Breast epithelium (tissue), 4 donors: ENCODE measurements around the gene NRN1L. TPM values are rescaled to one million over a fixed set of nuclear protein-coding genes. Genes with fewer than 3 reads are reported as not detected.

Experiments used
- DNase-seq, 2 donors: peaks; one replicate each; pipeline ENCODE4 v3.0.0-alpha.2; 2019; ENCODE audit warnings: low spot score in 2 of 2
- H3K27ac ChIP-seq, 2 donors: fragments of 200-600 bp; sonication (generic) in 1 of 2; one replicate each; pipeline ENCODE4 v1.5.1; 2016 to 2019; ENCODE audit warnings: mild to moderate bottlenecking in 1 of 2
- H3K27me3 ChIP-seq, 2 donors: fragments of 200-600 bp; sonication (generic) in 1 of 2; one replicate each; pipeline versions ENCODE4 v1.5.1 to v1.6.0; 2017 to 2019; ENCODE audit warnings: control low read depth in 1 of 2, mild to moderate bottlenecking in 1 of 2
- H3K36me3 ChIP-seq: fragments of 200-600 bp; one replicate; pipeline ENCODE4 v1.5.1; 2019
- H3K4me1 ChIP-seq, 2 donors: fragments of 200-600 bp; sonication (generic); one replicate each; pipeline ENCODE4 v1.5.1; 2016 to 2019; ENCODE audit warnings: control low read depth in 1 of 2
- H3K4me3 ChIP-seq, 3 donors: fragments of 200-600 bp; sonication (generic); 1 replicate in 2 of 3; 2 replicates in 1 of 3; pipeline ENCODE4 v1.5.1; 2016 to 2019; ENCODE audit warnings: mild to moderate bottlenecking in 3 of 3, moderate library complexity in 2 of 3
- H3K9me3 ChIP-seq, 2 donors: fragments of 200-600 bp; sonication (generic) in 1 of 2; one replicate each; pipeline ENCODE4 v1.5.1; 2016 to 2019; ENCODE audit warnings: control low read depth in 1 of 2
- CTCF ChIP-seq, 3 donors: fragments of 450-650 bp; IDR thresholded peaks; one replicate each; pipeline ENCODE4 v1.5.1; 2016 to 2017; ENCODE audit warnings: antibody characterized with exemption in 3 of 3, mild to moderate bottlenecking in 3 of 3, moderate library complexity in 3 of 3
- POLR2A ChIP-seq: fragments of 450-650 bp; IDR thresholded peaks from one replicate; pipeline ENCODE4 v1.6.1; 2016; ENCODE audit warnings: antibody characterized with exemption, mild to moderate bottlenecking, moderate library complexity
- POLR2AphosphoS5 ChIP-seq, 3 donors: sonication (generic); formaldehyde crosslinking; IDR thresholded peaks; one replicate each; pipeline ENCODE4 v1.6.1; 2017; ENCODE audit warnings: antibody characterized with exemption in 3 of 3
- intact Hi-C: fragments of 100-400 bp; cut with DNase I; formaldehyde crosslinking; loops from one replicate; pipeline ENCODE4 v1.15.1; 2023; ENCODE audit warnings: low total_unique reads
- total RNA-seq, 3 donors: library from RNA; depleted of rRNA; stranded (reverse); fragments of >200 nt; gene quantifications; one replicate each; pipeline ENCODE4 v1.1.0, GENCODE V29; 2016

NRN1L gene
- total RNA-seq, 3 donors from 2014 or later = 1.3 to 1.4 TPM; not detected in 1

- peaks cover 2% of the 10 kb centered on the region for H3K36me3 ChIP-seq
- DNase-seq = no peak
Observed at GRCh38 chr16:67883146-67883871, 1.4 kb upstream of the NRN1L start.

GRCh38 chr16:67883872-67884261, 818 bp upstream of the NRN1L start:
- Histone ChIP-seq H3K4me3 (no peak overlapping the region), H3K27ac (peak overlapping the region in 1 of 2 donors; percentile 10), H3K27me3 (no peaks in the 10 kb centered on the region), H3K36me3 (no peaks in the 10 kb centered on the region), H3K9me3 (no peaks in the 10 kb centered on the region), H3K4me1 (no peaks in the 10 kb centered on the region)
- peak in 1 of 2 donors; percentile 49 for DNase-seq
- intact Hi-C loops = no loop called here
- TF ChIP-seq POLR2AphosphoS5 (IDR thresholded peaks at IDR 0.05) (no peak), POLR2A (no peak), CTCF (IDR thresholded peaks at IDR 0.05) (peak; percentile 63 to 76 (median 71))

More at GRCh38 chr16:67883146-67883871, 1.4 kb upstream of the NRN1L start:
- Histone ChIP-seq H3K4me3 (no peak overlapping the region), H3K27me3 (no peaks in the 10 kb centered on the region), H3K4me1 (no peaks in the 10 kb centered on the region), H3K27ac (peak overlapping the region in 1 of 2 donors; percentile 10), H3K9me3 (no peaks in the 10 kb centered on the region)
- intact Hi-C loops = no loop called here
- TF ChIP-seq POLR2A = no peak

GRCh38 chr16:67885545-67885944, 860 bp downstream of the NRN1L start:
- H3K27ac ChIP-seq = peak overlapping the region; percentile 27 to 63
- H3K36me3 ChIP-seq = no peaks in the 10 kb centered on the region

GRCh38 chr16:67885976-67886375, 1.3 kb downstream of the NRN1L start:
- no peaks in the 10 kb centered on the region for H3K9me3 ChIP-seq
- H3K4me1 ChIP-seq = no peaks in the 10 kb centered on the region
- H3K4me3 ChIP-seq = no peak overlapping the region
- no peak for TF ChIP-seq CTCF (IDR thresholded peaks at IDR 0.05)
- no peak for TF ChIP-seq POLR2A
- TF ChIP-seq POLR2AphosphoS5 (IDR thresholded peaks at IDR 0.05) = no peak
- no peaks in the 10 kb centered on the region for H3K27me3 ChIP-seq
- no peak for DNase-seq
- no peaks in the 10 kb centered on the region for H3K36me3 ChIP-seq
- intact Hi-C loops = no loop called here
- no peak overlapping the region for H3K27ac ChIP-seq

More at GRCh38 chr16:67885545-67885944, 860 bp downstream of the NRN1L start:
- no peaks in the 10 kb centered on the region for H3K9me3 ChIP-seq
- no peak for DNase-seq
- TF ChIP-seq POLR2AphosphoS5 (IDR thresholded peaks at IDR 0.05) = no peak
- TF ChIP-seq POLR2A = no peak
- no peak for TF ChIP-seq CTCF (IDR thresholded peaks at IDR 0.05)
- no peak overlapping the region for H3K4me3 ChIP-seq
- H3K4me1 ChIP-seq = no peaks in the 10 kb centered on the region
- H3K27me3 ChIP-seq = no peaks in the 10 kb centered on the region
- intact Hi-C loops = no loop called here

- Histone ChIP-seq H3K36me3 (no peaks in the 10 kb centered on the region), H3K4me1 (no peaks in the 10 kb centered on the region), H3K4me3 (no peak overlapping the region), H3K27me3 (no peaks in the 10 kb centered on the region), H3K9me3 (no peaks in the 10 kb centered on the region), H3K27ac (no peak overlapping the region)
- intact Hi-C loops = no loop called here
- no peak for DNase-seq
- no peak for TF ChIP-seq CTCF (IDR thresholded peaks at IDR 0.05)
- TF ChIP-seq POLR2A = no peak
- no peak for TF ChIP-seq POLR2AphosphoS5 (IDR thresholded peaks at IDR 0.05)
Observed at GRCh38 chr16:67886387-67886786, 1.7 kb downstream of the NRN1L start.
